Measurements from ENCODE around the gene PLCL1.

Gene PLCL1

DNA sequence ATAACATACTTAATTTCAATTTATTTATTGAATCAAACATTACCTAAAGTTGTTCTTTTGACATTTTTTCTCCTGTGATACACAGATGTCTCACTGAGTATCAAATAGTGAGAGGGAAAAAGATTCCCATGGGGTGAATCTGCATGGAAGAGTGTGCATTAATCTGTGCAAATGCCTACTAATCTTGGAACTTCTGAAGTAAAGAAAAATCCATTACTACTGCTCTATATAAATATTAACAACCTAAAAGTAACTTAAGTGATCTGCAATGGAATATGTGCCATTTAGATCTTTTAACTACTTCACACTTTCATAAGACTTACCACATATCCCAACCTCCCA is 125.5 kb downstream of the PLCL1 start:
- no peak for DNase-seq

DNA sequence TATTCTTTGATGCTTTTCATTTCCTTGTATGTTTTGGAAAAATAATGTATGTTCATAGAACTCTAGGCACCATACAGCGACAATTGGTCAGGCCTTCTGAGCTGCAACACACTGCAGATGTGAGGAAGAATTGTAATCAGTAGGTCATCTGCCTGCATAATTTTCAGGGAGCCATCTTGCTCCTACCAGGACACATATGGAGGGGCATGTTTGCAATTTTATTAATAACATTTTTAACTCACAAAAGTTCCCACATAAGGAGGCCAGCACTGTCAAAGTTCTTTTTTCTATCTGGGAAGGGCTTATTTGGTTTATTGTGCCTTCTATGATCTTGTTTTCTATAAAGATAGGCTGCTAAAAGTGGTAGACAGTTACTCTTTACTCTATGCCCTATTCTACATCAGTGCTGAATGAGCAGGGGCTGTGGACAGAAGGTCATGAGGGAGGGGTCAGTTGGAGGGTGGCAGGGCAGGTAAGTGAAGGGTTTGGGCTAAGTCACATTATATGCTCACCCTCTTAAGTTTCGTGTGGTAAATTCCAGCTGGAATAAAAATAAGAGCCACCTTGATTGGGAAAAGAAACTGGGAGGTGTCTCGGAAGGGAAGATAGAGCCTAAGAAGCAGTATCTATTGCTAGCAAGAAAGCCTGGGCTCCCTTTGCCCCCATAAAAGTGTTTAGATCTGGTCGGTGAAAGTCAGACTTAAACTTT is 126.3 kb downstream of the PLCL1 start:
- no peak for DNase-seq

DNA sequence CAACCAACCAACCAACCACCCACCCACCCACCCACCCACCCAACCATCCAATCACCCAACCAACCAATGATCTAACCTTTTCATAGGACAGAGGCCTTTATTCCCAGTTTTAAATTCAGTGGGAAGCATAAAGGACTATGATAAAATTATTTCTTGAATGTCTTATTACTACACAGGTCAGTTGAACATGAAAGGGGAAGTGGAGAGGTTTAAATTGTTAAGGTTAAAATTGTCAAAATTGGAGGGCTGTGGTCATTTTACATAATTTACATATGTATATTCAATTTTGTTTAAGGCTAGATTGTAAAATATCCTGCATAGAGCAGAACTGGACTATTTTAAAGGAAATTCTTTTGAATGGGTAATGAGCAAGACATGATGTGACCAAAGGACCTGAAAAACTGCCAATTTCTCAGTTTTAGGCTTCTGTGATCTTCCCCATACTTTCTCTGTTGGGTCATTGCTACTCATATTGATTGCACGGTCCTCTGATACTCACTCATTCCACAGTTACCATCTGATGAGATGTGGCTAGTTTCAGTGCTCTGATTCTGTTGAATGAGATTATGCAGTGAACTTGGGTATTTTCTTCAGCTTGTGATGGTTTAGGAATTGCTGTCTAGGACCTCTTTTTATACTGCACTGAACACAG is 127.4 kb downstream of the PLCL1 start:
- no peak for DNase-seq

DNA sequence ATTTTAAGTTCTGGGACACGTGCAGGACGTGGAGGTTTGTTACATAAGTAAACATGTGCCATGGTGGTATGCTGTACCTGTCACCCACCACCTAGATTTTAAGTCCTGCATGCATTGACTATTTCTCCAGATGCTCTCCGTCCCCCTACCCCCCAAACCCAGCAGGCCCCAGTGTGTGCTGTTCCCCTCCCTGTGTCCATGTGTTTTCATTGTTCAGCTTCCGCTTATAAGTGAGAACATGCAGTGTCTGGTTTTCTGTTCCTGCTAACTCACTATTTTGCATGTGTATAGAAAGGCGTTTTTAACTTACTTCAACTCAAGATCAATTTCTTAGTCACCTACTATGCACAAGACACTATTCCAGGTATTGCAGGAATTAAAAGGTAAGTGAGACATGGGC is 128.0 kb downstream of the PLCL1 start:
- DNase-seq, result no peak

DNA sequence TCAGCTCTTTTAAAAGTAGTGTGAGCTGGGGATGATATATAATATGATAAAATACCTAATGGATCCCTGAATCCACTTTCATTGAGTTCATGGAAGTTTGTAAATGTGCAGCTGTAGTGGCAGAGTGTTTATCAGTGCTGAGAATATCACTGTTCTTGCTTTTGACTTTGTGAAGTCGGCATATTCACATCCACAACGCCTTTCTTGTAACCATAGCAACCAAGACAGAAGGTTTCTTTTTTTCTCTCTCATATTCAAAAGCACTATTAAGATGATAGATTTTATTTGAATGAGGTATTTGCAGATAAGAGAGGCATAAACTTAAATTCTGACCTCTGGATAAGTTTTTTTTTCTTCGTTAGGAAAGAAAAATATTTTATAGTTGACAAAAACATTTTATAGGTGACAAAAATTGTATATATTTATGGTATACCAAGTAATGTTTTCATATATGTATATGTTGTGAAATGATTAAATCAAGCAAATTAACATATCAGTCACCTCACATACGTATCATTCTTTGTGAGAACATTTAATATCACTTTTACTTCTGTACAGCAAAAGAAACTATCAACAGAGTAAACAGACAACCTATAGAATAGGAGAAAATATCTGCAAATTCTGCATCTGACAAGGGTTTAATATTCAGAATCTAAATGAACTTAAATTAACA is 130.0 kb downstream of the PLCL1 start:
- DNase-seq, result no peak

DNA sequence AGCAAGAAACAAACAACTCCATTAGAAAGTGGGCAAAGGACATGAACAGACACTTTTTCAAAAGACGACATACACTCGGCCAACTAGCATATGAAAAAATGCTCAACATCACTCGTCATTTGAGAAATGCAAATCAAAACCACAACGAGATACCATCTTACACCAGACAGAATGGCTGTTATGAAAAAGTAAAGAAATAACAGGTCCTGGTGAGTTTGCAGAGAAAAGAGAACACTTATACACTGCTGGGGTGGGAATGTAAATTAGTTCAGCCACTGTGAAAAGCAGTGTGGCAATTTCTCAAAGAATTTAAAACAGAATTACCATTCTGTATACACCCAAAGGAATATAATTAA is 130.5 kb downstream of the PLCL1 start:
- no peak for DNase-seq

DNA sequence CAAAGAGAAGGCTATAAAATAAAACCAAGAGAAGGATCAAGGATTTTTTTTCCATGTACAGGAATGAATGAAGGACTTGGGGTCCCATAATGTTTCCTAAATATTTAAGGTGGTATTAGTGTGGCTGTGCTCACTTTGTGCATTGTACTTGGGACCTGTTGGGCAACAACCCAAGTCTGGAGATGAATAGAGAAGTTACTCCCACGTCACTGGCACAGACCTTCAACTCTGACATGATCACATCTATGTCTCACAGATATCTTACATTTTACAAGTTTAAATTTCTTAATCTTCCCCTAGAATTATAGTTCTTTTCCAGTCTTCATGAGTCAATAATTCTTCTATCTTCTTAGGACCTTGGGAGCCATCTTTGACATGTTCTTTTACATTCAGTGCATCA is 133.4 kb downstream of the PLCL1 start:
- no peak for DNase-seq

DNA sequence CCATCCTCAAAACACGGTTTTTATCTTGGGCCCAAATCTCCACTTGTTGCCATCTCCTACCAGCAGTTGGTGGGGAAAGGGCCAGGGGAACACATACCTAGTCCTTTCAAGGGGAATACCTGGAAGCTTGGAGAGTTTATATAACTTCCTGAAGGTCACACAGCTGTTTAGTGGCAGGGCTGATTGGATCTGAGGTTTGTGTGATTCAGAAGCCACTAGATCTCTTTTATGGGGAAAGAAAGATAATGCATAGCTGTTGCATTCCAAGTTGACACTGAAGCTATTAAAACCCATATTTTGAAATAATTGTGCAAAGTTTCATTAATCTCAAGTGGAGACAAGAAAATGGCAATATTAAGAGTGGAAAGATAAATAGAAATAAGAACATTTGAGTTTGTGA is 134.2 kb downstream of the PLCL1 start:
- no peak for DNase-seq

DNA sequence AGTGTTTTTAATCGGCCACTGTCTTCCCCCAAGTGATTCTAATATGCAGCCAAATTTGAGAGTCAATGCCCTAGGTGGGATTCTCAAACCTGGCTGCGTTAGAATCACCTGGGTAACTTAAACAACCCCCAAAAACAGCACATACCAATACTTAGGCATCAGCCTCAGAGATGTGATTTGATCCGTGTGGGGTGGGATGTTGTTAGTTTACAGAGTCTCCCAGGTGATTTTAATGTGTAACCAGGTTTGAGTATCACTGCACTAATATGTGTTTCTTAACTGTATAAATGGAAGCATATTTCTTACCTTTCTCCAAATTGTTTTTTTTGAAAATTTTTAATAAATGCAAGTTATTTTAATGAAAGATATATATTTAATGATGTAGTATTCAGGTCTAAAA is 135.4 kb downstream of the PLCL1 start:
- DNase-seq, result no peak

DNA sequence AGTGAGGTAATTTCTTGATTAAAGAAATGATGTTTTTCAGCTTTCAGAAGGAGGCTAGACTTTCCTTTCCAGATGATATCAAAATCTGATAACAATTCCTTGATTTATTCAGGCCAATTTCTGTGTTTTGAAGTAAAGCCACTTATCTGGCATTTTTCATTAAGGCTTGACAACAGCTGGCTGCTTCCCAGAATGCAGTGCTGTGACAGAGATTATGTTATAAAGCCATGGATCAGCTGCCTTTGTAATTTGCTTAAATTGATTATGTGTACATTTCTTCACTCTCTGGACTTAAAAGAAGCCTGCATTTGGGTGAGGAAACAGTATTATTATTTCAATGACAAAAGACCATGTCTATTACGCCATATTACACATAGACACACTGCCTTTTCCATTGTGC is 136.0 kb downstream of the PLCL1 start:
- no peak for DNase-seq

DNA sequence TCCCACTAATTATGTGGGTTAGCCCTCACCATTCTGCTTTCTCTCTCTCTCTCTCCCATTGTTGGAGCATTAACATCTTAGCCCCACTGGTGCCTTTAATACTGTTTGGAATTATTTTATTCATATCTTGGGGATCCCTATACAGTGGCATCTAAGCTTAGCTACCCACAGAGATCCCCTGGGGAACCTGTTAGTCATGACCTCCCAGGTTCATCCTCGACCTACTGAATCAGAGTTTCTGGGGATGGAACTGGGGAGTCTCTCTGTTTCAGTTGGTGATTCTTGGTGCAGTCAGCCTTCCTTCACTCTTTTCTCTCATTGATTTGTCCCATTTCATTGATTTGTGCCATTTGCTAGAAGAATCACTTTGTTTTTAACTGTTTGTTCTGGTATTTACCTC is 137.3 kb downstream of the PLCL1 start:
- DNase-seq, result no peak

DNA sequence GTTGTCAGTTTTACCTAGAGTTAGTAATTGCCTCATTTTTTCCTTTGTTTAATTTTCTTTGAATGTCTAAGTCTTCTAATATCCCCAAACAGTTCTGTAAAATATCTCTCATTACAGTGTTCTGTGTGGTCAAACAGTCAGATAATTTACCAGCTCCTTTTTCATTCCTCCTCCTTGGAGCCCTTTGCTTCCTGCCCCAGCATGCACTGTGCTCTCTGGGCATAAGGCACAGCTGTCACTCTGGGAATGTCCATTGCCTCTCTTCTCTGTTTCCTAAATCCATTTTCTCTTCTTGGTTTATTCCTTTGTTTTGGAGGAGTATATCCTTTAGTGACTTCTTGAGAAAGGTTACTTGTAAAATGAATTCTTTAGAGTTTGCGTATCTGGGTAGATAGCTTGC is 139.3 kb downstream of the PLCL1 start:
- no peak for DNase-seq

DNA sequence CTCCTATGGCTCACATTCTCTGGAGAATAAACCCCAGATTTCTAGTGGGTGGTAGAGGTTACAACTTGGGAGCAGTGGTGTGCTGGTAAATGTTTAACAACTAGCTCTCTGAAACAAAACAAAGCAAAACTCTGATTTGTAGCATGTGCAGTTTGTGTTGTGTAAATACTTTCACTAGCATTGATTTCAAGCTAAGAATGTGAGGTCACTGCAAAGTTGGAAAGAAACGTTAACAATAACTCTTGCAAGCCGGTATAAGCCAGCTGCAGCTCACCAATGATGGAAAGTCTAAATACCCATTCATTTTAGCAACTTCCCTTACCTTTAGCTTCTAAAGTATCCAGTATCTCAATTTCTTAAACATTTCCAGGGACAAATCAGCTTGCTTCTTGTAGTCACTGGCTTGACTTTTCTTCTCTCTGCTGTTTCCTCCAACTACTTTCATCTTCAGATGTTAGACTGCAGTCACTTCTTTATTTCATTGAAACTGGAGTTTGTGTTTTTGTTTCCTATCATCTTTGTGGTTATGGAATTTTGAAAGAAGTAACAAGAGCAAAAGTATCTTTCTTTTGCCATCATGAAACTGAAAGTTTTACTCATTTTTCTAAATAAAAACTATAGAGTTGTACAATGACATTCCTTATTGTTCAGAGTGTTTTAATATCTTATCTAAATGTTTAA is 140.2 kb downstream of the PLCL1 start:
- no peak for DNase-seq

DNA sequence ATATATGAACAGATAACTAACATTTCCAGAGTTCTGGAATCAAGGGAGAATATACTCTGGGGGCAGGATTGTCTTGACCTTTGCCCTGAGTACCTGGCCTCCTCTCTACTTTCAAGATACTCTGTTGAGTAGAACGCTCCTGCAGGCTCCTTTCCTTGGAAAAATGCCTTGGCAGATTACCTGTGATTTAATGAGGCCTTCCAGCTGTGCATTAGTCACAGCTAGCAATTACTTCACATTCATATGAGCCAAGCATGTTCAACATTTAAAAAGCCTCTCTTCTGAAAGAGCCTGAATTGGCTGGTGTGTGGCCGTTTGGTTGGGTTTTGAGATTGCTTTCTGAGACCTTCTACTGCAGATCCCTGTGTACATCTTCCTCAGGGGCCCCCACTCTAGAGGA is 142.2 kb downstream of the PLCL1 start:
- DNase-seq, result no peak

DNA sequence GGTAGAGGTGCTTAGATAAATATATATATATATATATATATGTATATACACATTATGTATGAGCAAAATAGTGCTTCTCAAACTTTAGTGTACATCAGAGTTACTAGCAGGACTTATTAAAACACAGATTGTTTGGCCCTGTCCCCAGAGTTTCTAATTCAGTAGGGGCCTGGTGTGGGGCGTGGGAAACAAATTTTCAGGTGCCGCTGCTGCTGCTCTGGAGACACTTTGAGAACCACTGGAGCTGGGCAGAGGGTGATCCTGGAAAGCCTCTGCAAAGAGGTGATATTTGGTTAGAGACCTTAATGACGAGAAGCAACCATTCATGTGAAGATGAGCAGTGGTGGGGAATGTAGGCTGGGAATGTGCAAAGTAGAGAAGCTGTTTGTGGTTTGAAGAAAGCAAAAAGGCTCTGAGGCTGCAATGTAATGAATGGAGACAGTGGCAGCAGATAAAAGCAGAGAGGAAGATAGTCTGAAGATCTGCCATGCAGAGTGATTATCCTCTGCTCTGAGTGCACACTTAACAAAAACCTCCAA is 142.9 kb downstream of the PLCL1 start:
- DNase-seq, result no peak

DNA sequence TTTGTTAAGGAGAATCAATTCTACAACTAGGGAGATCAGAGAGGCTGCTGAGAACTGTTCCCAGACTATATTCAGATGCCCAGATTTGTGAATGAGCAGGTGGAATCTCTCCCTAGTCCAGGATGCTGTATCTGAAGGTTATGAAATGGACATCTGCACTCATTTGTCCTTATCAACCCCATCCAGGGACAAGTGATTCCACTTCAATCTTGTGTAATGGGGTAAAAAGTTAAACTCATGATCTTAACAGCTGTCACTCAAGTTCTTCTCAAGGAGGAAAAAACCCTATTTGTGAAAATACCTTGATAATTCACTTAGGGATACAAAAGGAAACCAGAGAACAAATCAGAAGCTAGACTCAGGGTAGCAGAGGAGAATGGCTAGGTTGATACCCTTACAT is 144.8 kb downstream of the PLCL1 start:
- no peak for DNase-seq

DNA sequence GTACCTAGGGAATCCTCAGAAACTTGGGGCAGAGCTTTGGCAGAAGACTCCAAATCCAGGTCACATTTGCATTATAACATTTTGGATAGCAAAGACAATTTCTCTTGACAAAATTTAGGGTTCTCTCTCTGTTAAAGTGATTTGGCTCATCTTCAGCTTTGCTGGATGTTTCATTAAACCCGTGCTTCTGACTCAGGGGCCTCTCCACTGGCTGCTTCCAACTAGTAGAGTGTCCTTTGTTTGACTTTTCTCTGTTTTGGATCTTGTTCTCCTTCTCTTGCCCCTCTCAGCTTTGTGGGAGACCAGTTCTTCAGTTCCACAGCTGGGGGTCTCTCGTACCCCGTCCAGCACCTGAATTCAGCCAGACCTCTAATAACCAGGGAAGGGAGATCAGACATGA is 145.6 kb downstream of the PLCL1 start:
- DNase-seq, result no peak

DNA sequence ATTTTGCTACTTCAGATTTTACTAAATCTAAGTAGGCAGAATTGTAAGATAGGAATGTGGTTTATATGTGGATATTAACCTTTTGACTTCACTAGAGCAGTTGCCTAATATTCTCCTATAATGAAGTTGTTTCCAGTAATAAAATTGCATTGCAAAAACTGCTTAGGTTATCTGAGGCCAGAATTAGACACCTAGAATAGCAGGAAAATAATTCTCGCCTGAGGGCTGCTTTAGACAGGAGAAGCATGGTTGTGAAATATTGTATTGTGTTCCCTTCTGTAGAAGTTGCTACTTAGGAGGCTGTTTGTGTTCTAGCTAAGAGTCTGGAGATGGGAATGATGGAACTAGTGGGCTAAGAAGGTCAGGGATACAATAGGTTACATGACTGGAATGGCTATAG is 146.3 kb downstream of the PLCL1 start:
- DNase-seq, result no peak

DNA sequence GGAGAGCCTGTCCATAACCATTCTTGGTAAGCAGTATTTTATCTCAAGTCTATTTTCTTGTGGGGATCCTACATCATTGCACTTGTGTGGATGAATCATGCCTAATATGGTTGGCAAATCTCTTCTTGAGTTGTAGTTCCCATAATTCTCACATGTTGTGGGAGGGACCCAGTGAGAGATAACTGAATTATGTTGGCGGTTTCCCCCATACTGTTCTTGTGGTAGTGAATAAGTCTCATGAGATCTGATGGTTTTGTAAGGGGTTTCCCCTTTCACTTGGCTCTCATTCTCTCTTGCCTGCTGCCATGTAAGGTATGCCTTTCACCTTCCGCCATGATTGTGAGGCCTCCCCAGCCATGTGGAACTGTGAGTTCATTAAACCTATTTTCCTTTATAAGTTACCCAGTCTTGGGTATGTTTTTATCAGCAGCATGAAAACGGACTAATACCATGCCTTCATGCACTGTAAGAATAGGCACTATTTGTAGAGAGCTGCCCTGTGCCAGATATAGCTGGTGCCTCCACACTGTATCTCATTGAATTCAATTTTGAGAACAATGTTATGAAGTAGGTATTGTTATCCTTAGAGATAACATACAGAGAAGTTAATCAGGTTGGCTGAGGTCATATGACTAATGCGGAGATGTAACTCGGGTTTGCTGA is 148.3 kb downstream of the PLCL1 start:
- DNase-seq, result no peak

DNA sequence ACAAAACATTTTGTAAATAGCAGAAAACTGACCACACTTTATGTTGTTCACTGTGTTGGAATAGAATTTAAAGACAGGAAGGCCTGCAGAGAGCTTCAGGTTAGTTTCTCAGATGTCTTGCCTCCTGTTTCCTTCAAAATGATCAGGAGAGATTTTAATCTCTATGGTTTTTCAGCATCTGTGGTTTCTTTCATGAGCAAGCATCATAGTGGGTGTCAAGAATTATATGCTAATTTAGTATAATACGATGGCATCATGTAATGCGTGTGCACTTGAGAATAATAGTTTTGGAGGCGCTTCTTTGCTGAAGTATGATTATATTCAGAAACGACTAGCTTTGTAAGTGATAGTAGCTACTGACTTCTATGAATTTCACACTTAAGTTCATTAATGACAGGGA is 149.9 kb downstream of the PLCL1 start:
- DNase-seq, result no peak

DNA sequence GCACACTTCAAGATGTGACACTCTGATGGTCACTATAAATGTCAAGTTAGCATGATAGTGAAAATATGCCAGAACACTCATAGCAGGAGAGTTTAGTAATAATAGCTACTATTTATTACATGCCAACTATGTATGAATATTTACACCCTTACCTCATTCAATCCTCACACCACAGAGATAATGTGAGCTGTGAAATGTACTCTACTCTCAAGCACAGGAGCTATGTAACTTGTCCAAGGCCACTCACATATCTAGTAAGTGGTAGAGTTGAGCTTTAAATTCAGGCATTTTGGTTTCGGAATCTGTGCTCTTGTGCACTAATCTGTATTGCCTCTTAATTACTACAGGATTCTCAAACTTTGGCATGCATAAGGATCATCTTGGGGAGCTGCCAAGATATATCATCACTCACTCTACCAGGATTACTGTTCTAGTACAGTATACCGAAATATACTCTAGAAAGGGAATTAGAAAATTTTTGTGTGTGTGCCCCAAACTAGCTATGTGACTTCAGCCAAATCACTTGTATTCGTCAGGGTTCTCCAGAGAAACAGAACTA is 154.3 kb downstream of the PLCL1 start:
- no peak for DNase-seq

DNA sequence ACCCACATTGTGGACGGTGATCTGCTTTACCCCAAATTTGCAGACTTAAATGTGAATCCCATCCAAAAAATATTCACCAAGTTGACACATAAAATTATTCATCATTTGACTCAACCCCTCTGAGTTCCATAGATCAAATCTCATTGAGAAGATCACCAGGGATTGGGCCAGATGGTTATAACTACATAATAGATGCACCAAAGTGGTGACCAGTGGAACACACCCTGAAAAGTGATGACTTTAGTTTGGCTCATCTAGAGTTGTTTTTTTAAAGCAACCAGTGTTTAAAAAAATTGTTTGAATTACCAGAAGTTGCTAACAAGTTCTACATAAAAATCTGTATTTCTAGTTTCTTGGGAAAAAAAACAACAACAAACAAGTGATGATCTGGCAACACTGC is 155.0 kb downstream of the PLCL1 start:
- DNase-seq, result no peak

DNA sequence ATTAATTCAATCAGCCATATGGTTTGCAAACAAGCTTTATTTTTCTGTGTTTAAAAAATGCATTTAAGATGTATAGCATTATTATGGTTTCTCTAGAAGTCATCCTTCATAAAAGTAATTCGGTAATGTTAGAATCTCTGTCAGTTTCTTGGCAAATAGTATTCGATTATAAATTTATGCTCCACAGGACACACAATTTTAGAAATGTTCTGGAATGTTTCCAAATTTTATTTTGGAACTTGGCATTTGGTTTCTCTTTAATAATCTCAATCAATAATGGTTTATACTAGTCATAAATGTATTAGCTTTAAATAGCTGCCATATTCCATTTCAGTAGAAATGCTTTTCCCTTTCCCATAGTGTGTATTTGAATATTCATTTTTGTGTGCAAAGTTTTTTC is 156.4 kb downstream of the PLCL1 start:
- no peak for DNase-seq

All from CD4-positive, alpha-beta T cell treated with Interferon gamma for 1 hour (primary cell).